Measurements from ENCODE around the gene ITM2C.

GRCh38 chr2:230824406-230824978 is 40.2 kb upstream of the ITM2C start:
- TF ChIP-seq MNT (IDR thresholded peaks at IDR 0.05), result no peak
- TF ChIP-seq KLF11 (CRISPR knock-in tag; IDR thresholded peaks at IDR 0.05), result no peak
- no peak for TF ChIP-seq ZNF776 (CRISPR knock-in tag; IDR thresholded peaks at IDR 0.05)
